GM18511 (cell line): Measurements from ENCODE around the gene PRKCH.
"Not testable (repeated sequence)": the region's sequence is repeated elsewhere in the genome, so short reads cannot be mapped to it uniquely, and the experiment has no call there.

ENCODE experiments used
- ATAC-seq: cut with Tn5 transposase; IDR thresholded peaks from one replicate; pipeline ENCODE4 v1.9.1; 2021; ENCODE audit warnings: mild to moderate bottlenecking, moderate library complexity; ENCODE audit not compliant: unreplicated experiment

PRKCH gene

GRCh38 chr14:61451891-61452400, 130.6 kb downstream of the PRKCH start:
- ATAC-seq, result no peak

- no peak for ATAC-seq
Observed at GRCh38 chr14:61452452-61452851, 131.1 kb downstream of the PRKCH start.

DNA sequence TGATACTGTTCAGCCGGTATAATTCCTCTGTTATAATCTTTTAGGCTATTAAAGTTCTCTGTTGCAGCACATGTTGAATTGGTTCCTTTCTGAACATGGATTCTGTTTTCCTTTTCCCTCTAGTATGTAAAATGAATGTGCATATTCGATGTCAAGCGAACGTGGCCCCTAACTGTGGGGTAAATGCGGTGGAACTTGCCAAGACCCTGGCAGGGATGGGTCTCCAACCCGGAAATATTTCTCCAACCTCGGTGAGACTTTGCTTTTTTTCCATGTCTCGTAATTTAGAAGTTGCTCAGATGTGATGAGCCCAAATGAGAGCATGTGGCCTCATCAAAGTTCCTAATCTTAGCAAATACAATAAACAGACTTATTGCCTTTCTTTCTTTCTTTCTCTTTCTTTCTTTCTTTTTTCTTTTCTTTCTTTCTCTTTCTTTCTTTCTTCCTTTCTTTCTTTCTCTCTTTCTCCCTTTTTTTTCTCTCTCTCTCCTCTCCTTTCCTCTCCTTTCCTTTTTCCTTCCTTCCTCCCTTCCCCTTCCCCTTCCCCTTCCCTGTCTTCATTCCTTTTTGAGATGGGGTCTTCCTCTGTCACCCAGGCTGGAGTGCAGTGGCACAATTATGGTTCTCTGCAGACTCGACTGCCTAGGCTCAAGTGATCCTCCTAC, 131.9 kb downstream of the PRKCH start:
- ATAC-seq, result no peak

DNA sequence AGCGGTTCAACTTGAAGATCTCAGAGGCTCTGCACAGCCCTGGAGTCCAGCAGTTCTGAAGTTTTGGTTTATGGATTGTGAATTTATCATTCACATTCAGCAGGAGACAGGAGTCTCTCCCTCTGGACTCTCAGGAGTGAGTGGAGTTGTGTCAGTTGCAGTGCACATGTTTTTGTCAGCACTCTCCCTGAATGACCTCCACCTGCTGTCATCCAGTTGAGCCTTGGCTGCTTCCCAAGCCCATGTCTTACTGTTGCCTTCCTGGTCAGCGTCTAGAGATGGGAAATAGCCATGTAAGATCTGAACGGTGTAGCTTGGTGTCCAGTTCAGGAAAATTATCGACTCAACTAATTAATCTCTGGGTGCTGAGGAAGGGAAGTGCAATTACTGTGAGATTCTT, 133.2 kb downstream of the PRKCH start:
- no peak for ATAC-seq

- no peak for ATAC-seq
Observed at GRCh38 chr14:61455351-61455750, 134.0 kb downstream of the PRKCH start.

DNA sequence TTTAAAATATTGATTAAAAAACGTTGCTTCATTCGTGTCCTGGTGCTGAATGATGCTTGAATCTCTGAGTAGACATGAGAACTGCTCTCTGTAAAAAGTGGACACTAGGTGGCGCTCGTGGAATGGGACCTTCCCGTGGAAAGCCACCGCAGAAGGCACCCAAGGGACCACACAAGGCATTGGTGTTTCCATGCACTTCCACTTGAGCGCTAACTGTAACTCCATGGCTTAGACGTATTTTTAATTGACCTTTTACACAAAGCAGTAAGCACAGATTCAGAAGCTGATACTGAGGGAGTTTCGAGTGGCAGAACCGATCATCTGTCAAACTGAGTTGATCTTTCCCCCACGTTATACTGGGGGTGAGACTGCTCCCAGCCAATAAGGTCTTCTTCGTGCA, 135.3 kb downstream of the PRKCH start:
- ATAC-seq, result peak; percentile 80

- no peak for ATAC-seq
Observed at GRCh38 chr14:61458766-61459165, 137.4 kb downstream of the PRKCH start.

DNA sequence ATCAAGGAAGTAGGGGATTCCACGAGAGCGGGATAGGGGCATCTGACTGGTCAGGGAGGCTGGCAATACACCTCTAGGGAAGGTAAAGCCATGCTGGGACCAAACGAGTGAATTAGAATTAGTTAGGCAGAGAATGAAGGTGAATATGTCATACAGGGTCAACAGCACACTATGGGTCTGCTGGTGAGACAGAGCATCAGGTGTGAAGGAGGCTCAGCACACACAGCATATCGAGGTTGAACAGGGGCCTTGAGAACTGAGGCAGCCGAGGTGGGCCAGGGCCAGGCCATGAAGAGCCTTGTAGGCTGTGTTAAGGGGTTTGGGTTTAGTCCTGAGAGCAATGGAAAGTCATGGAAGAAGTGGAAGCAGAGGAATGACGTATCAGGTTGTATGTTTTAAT, 137.8 kb downstream of the PRKCH start:
- no peak for ATAC-seq

- no peak for ATAC-seq
Observed at GRCh38 chr14:61460063-61460462, 138.7 kb downstream of the PRKCH start.

DNA sequence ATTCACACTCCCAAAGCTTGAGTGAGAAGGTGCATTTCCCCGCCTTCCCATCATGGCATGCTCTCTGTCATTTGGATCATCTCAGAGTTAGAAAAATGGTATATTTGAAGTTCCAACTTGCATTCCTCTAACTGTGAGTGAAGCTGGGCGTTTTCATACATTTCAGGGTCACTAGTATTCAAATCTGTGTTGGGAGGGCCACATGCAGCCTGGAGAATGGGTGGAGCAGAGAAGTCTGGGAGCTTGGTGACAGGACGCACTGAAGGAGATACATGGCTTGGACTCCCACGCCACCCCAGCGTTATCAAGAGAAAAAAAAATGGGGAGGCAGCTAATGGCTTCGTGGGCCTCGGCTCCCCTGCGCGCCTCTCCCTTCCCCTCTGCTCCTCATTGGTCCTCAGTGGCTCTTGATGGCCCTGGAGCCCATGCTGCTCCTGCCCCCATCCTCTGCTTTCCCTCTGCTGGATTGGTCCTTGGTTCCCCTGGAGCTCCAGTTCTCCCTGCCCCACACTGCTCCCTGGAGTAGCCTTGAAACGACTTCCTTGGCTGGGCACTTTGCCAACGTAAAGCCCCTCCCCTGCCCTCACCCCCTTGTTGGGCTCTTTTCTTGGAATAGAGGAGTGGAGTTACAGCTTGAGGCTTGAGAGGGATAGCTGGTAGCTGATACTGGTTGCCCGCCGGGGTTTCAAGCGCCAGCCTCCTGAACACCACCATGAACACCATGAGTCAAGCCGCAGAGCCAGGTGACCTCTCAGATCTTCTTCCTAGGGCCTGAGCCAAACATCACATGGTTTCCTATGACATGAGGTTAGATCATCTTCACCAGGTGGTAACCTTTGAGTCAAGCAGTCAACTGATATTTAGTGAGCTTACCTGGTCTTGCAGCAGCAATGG, 139.6 kb downstream of the PRKCH start:
- ATAC-seq, result no peak

DNA sequence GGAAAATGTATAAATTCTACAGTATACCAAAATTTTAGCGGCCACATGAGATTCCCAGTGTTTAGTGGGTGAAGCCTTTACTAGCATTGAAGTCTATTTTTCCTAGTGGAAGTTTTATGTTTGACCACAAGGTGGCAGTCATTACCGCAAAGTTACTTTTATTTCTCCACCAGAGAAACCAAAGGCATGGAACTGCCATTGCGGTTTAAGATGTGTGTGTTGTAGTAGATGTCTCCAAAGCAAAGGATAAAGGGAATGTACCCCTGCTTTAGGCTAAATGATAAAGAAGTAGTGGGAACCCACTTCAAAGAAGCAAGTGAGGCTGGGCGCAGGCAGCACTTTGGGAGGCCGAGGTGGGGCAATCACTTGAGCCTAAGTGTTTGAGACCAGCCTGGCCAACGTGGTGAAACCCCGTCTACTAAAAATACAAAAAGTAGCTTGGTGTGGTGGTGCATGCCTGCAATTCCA, 140.5 kb downstream of the PRKCH start:
- ATAC-seq, result no peak

- no peak for ATAC-seq
Observed at GRCh38 chr14:61462566-61463193, 141.3 kb downstream of the PRKCH start.

DNA sequence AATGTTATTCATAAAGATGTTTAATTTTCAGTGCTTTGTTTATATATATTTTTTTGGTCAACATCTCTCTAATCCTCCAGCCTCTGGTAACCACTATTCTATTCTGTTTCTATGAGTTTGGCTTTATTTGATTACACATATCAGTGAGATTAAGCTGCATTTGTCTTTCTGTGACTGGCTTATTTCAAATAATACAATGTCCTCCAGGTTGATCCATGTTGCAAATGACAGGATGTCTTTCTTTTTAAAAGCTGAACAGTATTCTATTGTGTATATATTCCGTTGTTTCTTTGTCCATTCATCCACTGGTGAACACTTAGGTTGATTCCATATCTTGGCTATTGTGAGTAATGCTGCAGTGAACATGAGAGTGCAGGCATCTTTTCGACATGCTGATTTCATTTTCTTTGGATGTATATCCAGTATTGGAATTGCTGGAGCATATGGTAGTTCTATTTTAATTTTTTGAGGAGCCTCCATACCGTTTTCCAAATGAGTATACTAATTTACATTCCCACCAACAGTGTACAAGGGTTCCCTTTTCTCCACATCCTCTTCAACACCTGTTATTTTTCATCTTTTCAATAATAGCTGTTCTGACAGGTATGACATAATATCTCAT, 142.4 kb downstream of the PRKCH start:
- no peak for ATAC-seq

- ATAC-seq, result not testable (repeated sequence)
Observed at GRCh38 chr14:61464539-61465320, 143.4 kb downstream of the PRKCH start.

DNA sequence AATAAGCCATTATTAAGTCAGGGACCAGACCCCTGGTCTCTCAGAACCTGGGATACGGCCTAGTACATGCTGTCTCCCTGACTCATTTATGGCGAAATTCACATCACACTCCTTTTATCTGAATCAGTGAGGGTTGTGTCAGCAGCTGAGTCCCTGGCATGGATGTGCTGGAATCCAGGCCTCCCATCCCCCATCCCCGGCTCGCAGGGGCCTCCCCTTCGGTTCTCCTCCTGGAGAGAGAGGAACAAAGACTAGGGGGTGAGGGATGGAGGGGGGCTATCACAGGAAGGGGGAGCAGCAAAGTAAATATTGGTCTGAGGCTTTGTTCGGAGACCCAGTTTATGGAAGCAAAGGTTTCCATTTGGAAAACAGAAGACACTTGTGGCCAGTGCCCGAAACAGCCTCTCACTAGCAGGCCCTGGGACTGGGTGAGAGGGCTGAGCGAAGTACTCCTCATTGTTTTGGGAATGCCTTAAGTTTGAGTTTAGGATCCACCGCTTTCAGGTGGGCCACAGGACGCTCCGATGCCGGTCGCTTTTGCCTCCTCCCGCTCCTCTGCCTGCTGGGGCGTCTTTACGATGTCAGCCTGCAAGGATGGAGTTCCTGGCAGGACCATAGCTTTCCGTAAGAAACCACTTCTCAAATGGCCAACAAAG, 145.0 kb downstream of the PRKCH start:
- ATAC-seq, result no peak

DNA sequence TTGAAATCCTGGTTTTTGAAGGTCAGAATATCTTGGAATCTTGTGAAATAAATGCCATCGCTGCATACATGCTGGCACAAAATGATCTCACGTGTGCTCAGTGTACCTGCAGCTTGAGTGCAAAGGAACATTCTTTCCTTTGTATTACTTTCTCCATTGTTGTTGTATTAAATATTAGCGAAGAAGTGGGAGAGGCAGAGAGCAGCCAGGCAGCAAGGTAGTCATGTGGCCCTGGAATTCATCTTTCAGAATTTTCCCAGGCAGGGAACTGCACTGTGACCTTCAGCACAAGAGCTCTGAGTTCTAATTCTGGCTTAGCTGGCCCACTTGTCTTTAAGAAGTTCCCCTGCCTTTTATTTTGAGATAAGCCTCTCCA, 145.5 kb downstream of the PRKCH start:
- no peak for ATAC-seq

- ATAC-seq, result no peak
Observed at GRCh38 chr14:61467296-61467695, 145.9 kb downstream of the PRKCH start.

DNA sequence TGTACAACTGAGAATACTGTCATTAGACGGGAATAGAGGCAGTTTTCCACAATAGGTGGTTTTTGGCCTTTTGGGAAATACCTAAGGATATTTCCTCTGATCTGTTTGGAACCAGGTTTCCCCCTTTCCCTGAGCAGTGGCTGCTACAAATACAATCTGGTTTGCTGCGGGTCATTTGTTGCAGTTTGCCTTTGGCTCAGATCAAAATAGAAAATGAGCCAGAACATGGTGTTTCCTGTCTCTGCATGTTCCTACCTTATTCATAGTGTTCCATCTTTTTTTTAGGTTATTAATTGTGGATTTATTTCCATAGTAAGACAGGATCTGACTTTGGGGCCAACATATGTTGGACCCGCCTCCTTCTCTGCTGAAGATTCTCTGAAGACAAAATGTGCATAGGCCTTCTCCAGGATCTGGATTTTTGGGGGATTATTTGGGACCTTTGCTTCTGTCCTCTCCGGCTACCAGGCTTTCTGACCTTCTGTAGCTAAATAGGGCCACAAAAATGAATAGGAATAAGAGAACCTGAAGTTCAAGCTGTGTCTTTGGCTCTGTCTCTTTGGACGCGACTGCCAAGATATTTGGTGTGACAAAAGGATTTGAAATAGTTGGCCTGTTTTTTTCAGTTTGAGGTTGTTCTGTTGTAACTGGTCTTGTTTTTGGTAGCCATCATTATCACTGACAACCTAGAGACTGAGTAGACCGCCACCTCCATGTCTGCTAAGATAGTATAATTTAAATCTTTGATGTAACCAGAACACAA, 146.9 kb downstream of the PRKCH start:
- no peak for ATAC-seq

DNA sequence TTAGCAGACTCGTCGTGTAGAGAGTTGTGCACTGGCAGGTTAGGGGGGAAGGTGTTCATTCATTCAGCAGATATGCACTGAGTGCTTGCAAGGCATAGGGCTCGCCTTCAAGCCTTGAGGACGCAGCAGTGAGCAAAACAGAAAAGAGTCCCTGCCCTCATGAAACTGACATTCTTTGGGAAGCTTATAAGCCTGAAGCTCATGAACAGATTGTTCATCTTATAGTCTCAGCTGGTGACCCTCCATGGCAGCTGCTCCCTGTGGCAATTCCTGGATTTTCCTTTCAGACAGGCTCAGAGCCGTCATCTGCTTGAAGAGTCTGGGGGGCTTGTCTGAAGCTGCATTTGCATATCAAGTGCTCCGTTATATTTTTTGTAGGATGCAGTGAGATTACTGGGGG, 148.4 kb downstream of the PRKCH start:
- no peak for ATAC-seq
